ENCODE results near the gene GALNT11.
"Not testable (repeated sequence)": the region's sequence is repeated elsewhere in the genome, so short reads cannot be mapped to it uniquely, and the experiment has no call there.

Gene GALNT11

GRCh38 chr7:152078025-152078424, 52.6 kb downstream of the GALNT11 start:
- Mint-ChIP-seq H3K36me3 (peaks cover 23% of the 10 kb centered on the region), H3K27ac (no peak overlapping the region), H3K4me3 (no peak overlapping the region), H3K4me1 (peaks cover 56% of the 10 kb centered on the region), H3K9me3 (peaks cover 8% of the 10 kb centered on the region), H3K27me3 (no peaks in the 10 kb centered on the region)
- ATAC-seq: no peak

DNA sequence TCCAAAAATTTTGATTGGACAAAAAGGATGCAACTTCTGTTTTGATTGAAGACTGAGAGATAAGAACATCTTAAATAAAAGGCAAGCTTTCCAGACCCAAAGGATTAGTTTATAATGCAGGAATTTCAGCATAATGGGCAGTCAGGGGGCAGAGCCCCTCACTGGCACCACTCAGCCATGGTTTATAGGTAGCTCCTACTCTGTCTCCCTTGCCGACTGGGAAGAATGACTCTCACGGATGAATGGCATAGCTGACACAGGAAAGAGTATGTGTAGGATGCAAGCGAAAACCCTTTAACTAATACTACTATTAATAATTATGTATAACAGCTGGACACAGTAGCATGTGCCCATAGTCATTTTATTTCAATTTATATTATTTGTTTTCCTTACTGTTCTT, 53.3 kb downstream of the GALNT11 start:
- Mint-ChIP-seq H3K4me1 (peaks cover 60% of the 10 kb centered on the region), H3K36me3 (peaks cover 27% of the 10 kb centered on the region), H3K27ac (no peak overlapping the region), H3K9me3 (peaks cover 8% of the 10 kb centered on the region), H3K27me3 (no peaks in the 10 kb centered on the region), H3K4me3 (no peak overlapping the region)
- ATAC-seq: no peak

DNA sequence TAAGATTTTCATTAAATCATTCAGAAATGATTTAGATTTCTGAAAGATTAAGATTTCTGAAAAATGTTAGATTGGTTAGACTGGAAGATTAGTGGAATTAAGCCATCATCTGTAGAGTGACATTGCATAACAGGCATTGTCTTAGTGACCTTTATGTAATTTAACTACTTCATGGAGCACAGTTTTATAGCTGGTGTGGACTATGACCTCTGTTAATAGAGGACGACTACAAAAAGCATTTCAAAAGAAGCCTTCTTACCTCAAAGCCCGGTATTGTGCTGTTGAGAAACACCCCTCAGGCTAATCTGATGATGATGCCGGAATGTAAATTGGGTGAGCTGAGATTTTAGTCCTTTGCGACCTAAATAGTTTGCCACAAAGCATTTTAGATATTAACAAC, 55.6 kb downstream of the GALNT11 start:
- Mint-ChIP-seq H3K27me3 (no peaks in the 10 kb centered on the region), H3K36me3 (peaks cover 35% of the 10 kb centered on the region), H3K4me1 (peaks cover 57% of the 10 kb centered on the region), H3K4me3 (no peak overlapping the region), H3K9me3 (peaks cover 8% of the 10 kb centered on the region), H3K27ac (no peak overlapping the region)
- no peak for ATAC-seq

DNA sequence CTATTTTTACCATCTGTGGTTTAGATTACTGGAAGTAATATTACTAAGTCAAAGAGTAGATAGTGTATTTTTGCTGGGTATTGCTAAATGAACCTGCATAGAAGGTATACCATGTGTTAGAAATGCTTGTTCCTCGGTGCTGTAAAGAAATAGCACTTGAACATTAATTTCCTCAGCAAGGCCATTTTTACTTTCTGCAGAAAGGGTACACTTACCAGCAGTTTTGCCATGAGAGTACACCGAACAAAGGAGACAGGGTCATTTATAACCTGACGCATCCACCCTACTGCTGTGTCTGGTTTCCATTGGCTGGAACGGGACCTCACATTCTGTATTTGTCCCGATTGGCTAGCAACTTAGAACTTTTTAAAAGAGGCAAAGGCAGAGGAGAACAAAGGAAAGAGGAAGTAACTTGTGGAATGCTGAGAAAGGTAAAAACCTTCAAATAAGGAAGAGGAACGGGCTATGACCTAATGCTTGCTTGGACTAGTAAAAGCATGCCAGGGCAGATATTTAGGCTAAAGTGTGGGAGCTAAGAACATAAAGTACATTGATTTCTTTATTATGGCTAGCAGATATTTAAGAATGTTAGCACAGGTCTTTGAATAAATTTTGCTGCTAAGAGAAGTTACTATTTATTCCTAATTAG, 56.7 kb downstream of the GALNT11 start:
- not testable (repeated sequence) for ATAC-seq, H3K27ac Mint-ChIP-seq, H3K27me3 Mint-ChIP-seq, H3K4me3 Mint-ChIP-seq, H3K9me3 Mint-ChIP-seq
- Mint-ChIP-seq H3K36me3 (peaks cover 39% of the 10 kb centered on the region), H3K4me1 (peaks cover 49% of the 10 kb centered on the region)

- no peak overlapping the region for H3K27ac Mint-ChIP-seq
- H3K36me3 Mint-ChIP-seq: peaks cover 54% of the 10 kb centered on the region
- peaks cover 18% of the 10 kb centered on the region for H3K9me3 Mint-ChIP-seq
- H3K4me3 Mint-ChIP-seq: no peak overlapping the region
- ATAC-seq: no peak
- no peaks in the 10 kb centered on the region for H3K27me3 Mint-ChIP-seq
- peaks cover 24% of the 10 kb centered on the region for H3K4me1 Mint-ChIP-seq
Measured at GRCh38 chr7:152085131-152085530, 59.7 kb downstream of the GALNT11 start.

DNA sequence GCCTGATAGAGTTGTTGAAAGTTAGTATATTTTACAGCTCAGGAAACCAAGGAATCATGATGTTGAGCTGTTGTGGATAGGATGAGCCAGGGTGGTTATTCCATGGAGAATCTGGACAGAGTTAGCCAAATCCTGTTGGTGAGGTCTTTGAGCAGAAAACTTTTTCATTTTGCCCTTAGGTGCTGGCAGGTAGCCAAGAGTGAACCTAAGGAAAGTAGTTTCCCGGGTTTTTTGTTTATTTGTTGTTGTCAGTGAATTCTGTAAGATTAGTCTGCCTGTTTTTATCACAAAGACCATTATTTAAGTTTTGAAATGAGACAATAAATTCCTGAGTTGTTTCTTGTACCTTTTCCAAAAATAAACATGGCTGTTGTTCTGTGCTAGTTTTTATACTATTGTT, 61.0 kb downstream of the GALNT11 start:
- Mint-ChIP-seq H3K36me3 (peaks cover 58% of the 10 kb centered on the region), H3K4me1 (peaks cover 31% of the 10 kb centered on the region), H3K27me3 (no peaks in the 10 kb centered on the region), H3K9me3 (peaks cover 17% of the 10 kb centered on the region), H3K4me3 (no peak overlapping the region), H3K27ac (no peak overlapping the region)
- ATAC-seq: no peak

GRCh38 chr7:152089183-152089582, 63.7 kb downstream of the GALNT11 start:
- H3K27ac Mint-ChIP-seq: no peak overlapping the region
- ATAC-seq: no peak
- no peak overlapping the region for H3K4me3 Mint-ChIP-seq
- H3K9me3 Mint-ChIP-seq: peaks cover 11% of the 10 kb centered on the region
- peaks cover 6% of the 10 kb centered on the region for H3K4me1 Mint-ChIP-seq
- peaks cover 38% of the 10 kb centered on the region for H3K36me3 Mint-ChIP-seq
- no peaks in the 10 kb centered on the region for H3K27me3 Mint-ChIP-seq

- H3K4me1 Mint-ChIP-seq: peaks cover 6% of the 10 kb centered on the region
- H3K9me3 Mint-ChIP-seq: peaks cover 11% of the 10 kb centered on the region
- H3K27ac Mint-ChIP-seq: no peak overlapping the region
- no peaks in the 10 kb centered on the region for H3K27me3 Mint-ChIP-seq
- ATAC-seq: no peak
- peaks cover 34% of the 10 kb centered on the region for H3K36me3 Mint-ChIP-seq
- H3K4me3 Mint-ChIP-seq: no peak overlapping the region
Measured at GRCh38 chr7:152090747-152091146, 65.3 kb downstream of the GALNT11 start.

- no peak for ATAC-seq
- H3K4me3 Mint-ChIP-seq: no peak overlapping the region
Measured at GRCh38 chr7:152093717-152094116, 68.2 kb downstream of the GALNT11 start.

DNA sequence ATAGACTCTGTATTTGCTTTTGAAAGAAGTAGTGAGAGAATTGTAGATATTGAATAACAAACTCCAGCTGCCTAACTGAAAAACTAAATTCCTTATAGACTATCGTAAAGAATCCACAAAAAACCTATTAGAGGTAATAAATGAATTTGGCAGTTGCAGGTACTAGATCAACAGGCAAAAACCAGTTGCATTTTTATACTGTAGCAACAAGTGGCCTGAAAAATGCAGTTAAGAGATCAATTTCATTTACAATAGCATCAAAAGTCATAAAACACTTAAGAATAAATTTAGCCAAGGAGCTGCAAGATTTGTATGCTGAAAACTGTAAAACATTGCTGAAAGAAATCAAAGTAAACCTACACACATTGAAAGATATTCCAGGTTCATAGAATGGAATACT, 70.3 kb downstream of the GALNT11 start:
- H3K4me3 Mint-ChIP-seq: no peak overlapping the region
- H3K36me3 Mint-ChIP-seq: peaks cover 22% of the 10 kb centered on the region
- no peaks in the 10 kb centered on the region for H3K9me3 Mint-ChIP-seq
- no peak for ATAC-seq
- H3K27me3 Mint-ChIP-seq: no peaks in the 10 kb centered on the region
- H3K27ac Mint-ChIP-seq: no peak overlapping the region
- peaks cover 2% of the 10 kb centered on the region for H3K4me1 Mint-ChIP-seq

More at GRCh38 chr7:152093717-152094116, 68.2 kb downstream of the GALNT11 start:
- H3K27me3 Mint-ChIP-seq: no peaks in the 10 kb centered on the region
- H3K36me3 Mint-ChIP-seq: peaks cover 34% of the 10 kb centered on the region
- no peak overlapping the region for H3K27ac Mint-ChIP-seq
- peaks cover 6% of the 10 kb centered on the region for H3K4me1 Mint-ChIP-seq
- peaks cover 6% of the 10 kb centered on the region for H3K9me3 Mint-ChIP-seq

- Mint-ChIP-seq H3K4me3 (no peak overlapping the region), H3K9me3 (no peaks in the 10 kb centered on the region), H3K27me3 (no peaks in the 10 kb centered on the region), H3K4me1 (no peaks in the 10 kb centered on the region), H3K36me3 (peaks cover 28% of the 10 kb centered on the region), H3K27ac (no peak overlapping the region)
- ATAC-seq: no peak
Measured at GRCh38 chr7:152097330-152097729, 71.9 kb downstream of the GALNT11 start.

- Mint-ChIP-seq H3K4me1 (no peaks in the 10 kb centered on the region), H3K36me3 (peaks cover 48% of the 10 kb centered on the region), H3K4me3 (no peak overlapping the region), H3K27ac (no peak overlapping the region), H3K27me3 (no peaks in the 10 kb centered on the region), H3K9me3 (no peaks in the 10 kb centered on the region)
- ATAC-seq: no peak
Measured at GRCh38 chr7:152103066-152103465, 77.6 kb downstream of the GALNT11 start.

- no peak overlapping the region for H3K4me3 Mint-ChIP-seq
- no peaks in the 10 kb centered on the region for H3K9me3 Mint-ChIP-seq
- no peaks in the 10 kb centered on the region for H3K27me3 Mint-ChIP-seq
- H3K27ac Mint-ChIP-seq: no peak overlapping the region
- no peaks in the 10 kb centered on the region for H3K4me1 Mint-ChIP-seq
- peaks cover 49% of the 10 kb centered on the region for H3K36me3 Mint-ChIP-seq
- ATAC-seq: no peak
Measured at GRCh38 chr7:152103691-152104090, 78.2 kb downstream of the GALNT11 start.

DNA sequence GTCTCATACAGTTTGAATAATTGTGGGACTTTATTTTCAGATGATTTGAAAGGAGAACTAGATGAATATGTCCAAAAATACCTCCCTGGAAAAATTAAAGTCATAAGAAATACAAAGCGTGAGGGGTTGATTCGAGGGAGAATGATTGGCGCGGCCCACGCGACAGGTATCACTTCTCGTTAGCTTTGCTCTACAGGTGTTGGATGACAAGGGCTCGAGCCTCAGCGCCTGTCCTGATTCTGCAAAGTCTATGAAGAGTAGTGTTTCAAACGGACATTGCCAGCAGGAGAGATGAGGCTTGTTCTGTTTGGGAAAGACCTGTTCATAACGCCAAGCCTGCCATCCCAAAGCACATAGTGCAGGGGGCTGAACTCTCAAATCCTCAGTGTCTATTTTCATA, 79.7 kb downstream of the GALNT11 start:
- Mint-ChIP-seq H3K9me3 (no peaks in the 10 kb centered on the region), H3K36me3 (peaks cover 60% of the 10 kb centered on the region), H3K4me1 (no peaks in the 10 kb centered on the region), H3K27me3 (no peaks in the 10 kb centered on the region), H3K27ac (no peak overlapping the region), H3K4me3 (no peak overlapping the region)
- no peak for ATAC-seq

DNA sequence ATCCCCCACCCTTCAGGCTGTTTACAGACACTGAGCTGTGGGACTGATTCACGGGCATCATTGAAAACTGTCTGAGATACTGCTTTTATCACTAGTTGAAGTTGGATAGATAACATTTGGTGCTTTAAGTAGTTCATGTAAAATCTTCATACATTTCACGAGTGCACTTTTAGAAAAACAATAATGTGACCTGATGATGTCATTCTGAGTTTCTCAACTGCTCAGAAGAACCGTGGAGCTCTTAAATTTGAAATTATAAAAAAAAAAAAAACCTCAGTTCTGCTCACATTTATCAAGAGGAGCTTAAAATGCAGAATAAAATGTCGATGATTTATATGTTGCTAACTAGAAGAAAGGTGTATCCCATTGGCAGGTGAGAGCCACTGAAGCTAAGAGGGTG, 81.5 kb downstream of the GALNT11 start:
- Mint-ChIP-seq H3K4me3 (no peak overlapping the region), H3K27me3 (no peaks in the 10 kb centered on the region), H3K36me3 (peaks cover 63% of the 10 kb centered on the region), H3K4me1 (no peaks in the 10 kb centered on the region), H3K27ac (no peak overlapping the region), H3K9me3 (no peaks in the 10 kb centered on the region)
- ATAC-seq: no peak

- Mint-ChIP-seq H3K27me3 (no peaks in the 10 kb centered on the region), H3K36me3 (peaks cover 64% of the 10 kb centered on the region), H3K4me1 (no peaks in the 10 kb centered on the region), H3K27ac (no peak overlapping the region), H3K9me3 (no peaks in the 10 kb centered on the region), H3K4me3 (no peak overlapping the region)
- no peak for ATAC-seq
Measured at GRCh38 chr7:152107945-152108344, 82.5 kb downstream of the GALNT11 start.

GRCh38 chr7:152108359-152108758, 82.9 kb downstream of the GALNT11 start:
- no peak for ATAC-seq
- no peaks in the 10 kb centered on the region for H3K9me3 Mint-ChIP-seq
- H3K27ac Mint-ChIP-seq: no peak overlapping the region
- no peaks in the 10 kb centered on the region for H3K4me1 Mint-ChIP-seq
- H3K4me3 Mint-ChIP-seq: no peak overlapping the region
- no peaks in the 10 kb centered on the region for H3K27me3 Mint-ChIP-seq
- H3K36me3 Mint-ChIP-seq: peaks cover 64% of the 10 kb centered on the region

Data from stimulated activated memory B cell treated with anti-CD40 and anti-IgM and Interleukin-4, amounts not matched to agents 10 μg/mL and 1 μg/mL and 100 μg/mL, for 72 hours (primary cell).